Esophagus squamous epithelium (tissue), 5 donors: ENCODE data around the gene AP3D1. TPM values are rescaled to one million over a fixed set of nuclear protein-coding genes. Genes with fewer than 3 reads are reported as not detected.

ENCODE experiments used
- DNase-seq: peaks from one replicate; lab custom pipeline; 2025; lab: John Stamatoyannopoulos, UW
- H3K27ac ChIP-seq, 4 donors: fragments of 200-600 bp; sonication (generic); one replicate each; pipeline ENCODE4 v1.5.1; 2016 to 2019; ENCODE audit warnings: mild to moderate bottlenecking in 1 of 4
- H3K27me3 ChIP-seq, 4 donors: fragments of 200-600 bp; sonication (generic); 1 replicate in 3 of 4; 2 replicates in 1 of 4; pipeline versions ENCODE4 v1.5.1 to v1.6.0; 2017 to 2021; ENCODE audit warnings: antibody characterized with exemption in 1 of 4
- H3K36me3 ChIP-seq, 3 donors: fragments of 200-600 bp; sonication (generic); one replicate each; pipeline ENCODE4 v1.5.1; 2016 to 2019
- H3K4me1 ChIP-seq, 3 donors: fragments of 200-600 bp; sonication (generic); one replicate each; pipeline ENCODE4 v1.5.1; 2017 to 2019
- H3K4me3 ChIP-seq, 4 donors: fragments of 200-600 bp; sonication (generic); 1 replicate in 3 of 4; 2 replicates in 1 of 4; pipeline ENCODE4 v1.5.1; 2016 to 2019; ENCODE audit warnings: mild to moderate bottlenecking in 2 of 4, moderate library complexity in 1 of 4
- H3K9me3 ChIP-seq, 3 donors: fragments of 200-600 bp; sonication (generic); one replicate each; pipeline ENCODE4 v1.5.1; 2016 to 2019
- POLR2A ChIP-seq, 4 donors: fragments of 450-650 bp; IDR thresholded peaks; one replicate each; pipeline ENCODE4 v1.6.1; 2017; ENCODE audit warnings: antibody characterized with exemption in 4 of 4, mild to moderate bottlenecking in 4 of 4, moderate library complexity in 3 of 4
- WGBS, 2 donors: methylation state at CpG; one replicate each; pipeline ENCODE4 v1.1.5; 2018; 5-methylcytosine and 5-hydroxymethylcytosine counted together
- intact Hi-C: fragments of 100-400 bp; cut with DNase I; formaldehyde crosslinking; loops from one replicate; pipeline ENCODE4 v1.15.0; 2022
- total RNA-seq, 4 donors: library from RNA; depleted of rRNA; stranded (reverse); fragments of >200 nt; gene quantifications; one replicate each; pipeline ENCODE4 v1.1.0, GENCODE V29; 2016
- TF ChIP-seq, protein P1 (sequence below), 6 experiments: fragments of 450-650 bp in 4 of 6; fragments of 200-600 bp in 2 of 6; sonication (generic) in 2 of 6; IDR thresholded peaks; one replicate each; pipeline ENCODE4 v1.5.1; 2016 to 2019; ENCODE audit warnings: antibody characterized with exemption in 6 of 6, mild to moderate bottlenecking in 4 of 6, moderate library complexity in 4 of 6
- donor health status: DM: yes; HTN: yes; CAD: no.

The AP3D1 gene
- total RNA-seq, 4 donors from 2014 or later = 47.7 to 99.9 (median 71.8) TPM

DNA sequence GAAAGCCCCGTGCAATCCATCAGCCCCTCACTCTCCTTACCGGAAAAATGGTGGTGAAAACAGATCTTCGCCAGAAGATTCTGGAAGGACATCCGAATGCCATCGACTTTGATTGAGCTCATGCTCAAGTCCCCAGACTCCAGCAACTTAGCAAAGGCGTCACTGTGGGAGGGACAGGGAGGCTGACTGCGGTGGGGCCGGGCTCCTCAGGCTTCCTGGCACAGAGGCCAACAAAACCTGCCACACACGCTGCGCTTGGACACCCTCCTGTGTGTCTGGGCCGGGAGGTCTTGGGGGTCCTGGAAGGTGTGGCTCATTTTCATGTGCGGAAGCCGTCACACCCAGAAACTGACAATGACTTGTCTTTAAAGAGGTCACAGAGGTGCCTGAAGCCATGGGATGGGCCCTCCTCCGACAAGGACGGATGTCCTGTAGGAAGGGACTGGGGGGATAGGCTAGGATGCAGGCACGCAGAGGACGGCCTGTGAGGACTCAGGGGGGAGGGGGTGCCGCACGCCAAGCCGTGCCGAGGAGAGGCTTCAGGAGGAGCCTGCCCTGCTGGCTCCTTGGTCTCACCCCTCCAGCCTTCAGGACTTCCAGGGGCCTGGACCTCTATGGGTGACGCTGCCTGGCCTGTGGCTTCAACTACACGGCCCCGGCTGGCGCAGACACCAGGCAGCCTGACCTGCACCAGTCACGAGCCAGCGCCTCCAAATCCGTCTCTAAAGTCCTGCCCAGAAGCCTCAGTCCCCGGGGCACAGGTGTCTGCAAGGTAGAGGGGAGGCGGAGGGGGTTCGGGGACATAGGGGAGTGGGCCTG, 42.1 kb downstream of the AP3D1 start:
- Histone ChIP-seq H3K9me3 (peaks cover 0 to 15% (median 0%) of the 10 kb centered on the region in 3 donors), H3K27me3 (no peaks in the 10 kb centered on the region), H3K4me1 (no peaks in the 10 kb centered on the region), H3K36me3 (peaks cover 59 to 100% (median 63%) of the 10 kb centered on the region in 3 donors), H3K27ac (no peak overlapping the region), H3K4me3 (no peak overlapping the region)
- intact Hi-C loops = no loop called here
- DNase-seq = no peak
- WGBS, 2 donors = 87% methylated on average over 8 to 16 of the region's 31 CpGs
- no peak for TF ChIP-seq POLR2A (IDR thresholded peaks at IDR 0.05)
- TF ChIP-seq, protein P1, sequence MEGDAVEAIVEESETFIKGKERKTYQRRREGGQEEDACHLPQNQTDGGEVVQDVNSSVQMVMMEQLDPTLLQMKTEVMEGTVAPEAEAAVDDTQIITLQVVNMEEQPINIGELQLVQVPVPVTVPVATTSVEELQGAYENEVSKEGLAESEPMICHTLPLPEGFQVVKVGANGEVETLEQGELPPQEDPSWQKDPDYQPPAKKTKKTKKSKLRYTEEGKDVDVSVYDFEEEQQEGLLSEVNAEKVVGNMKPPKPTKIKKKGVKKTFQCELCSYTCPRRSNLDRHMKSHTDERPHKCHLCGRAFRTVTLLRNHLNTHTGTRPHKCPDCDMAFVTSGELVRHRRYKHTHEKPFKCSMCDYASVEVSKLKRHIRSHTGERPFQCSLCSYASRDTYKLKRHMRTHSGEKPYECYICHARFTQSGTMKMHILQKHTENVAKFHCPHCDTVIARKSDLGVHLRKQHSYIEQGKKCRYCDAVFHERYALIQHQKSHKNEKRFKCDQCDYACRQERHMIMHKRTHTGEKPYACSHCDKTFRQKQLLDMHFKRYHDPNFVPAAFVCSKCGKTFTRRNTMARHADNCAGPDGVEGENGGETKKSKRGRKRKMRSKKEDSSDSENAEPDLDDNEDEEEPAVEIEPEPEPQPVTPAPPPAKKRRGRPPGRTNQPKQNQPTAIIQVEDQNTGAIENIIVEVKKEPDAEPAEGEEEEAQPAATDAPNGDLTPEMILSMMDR (IDR thresholded peaks at IDR 0.05) = no peak

DNA sequence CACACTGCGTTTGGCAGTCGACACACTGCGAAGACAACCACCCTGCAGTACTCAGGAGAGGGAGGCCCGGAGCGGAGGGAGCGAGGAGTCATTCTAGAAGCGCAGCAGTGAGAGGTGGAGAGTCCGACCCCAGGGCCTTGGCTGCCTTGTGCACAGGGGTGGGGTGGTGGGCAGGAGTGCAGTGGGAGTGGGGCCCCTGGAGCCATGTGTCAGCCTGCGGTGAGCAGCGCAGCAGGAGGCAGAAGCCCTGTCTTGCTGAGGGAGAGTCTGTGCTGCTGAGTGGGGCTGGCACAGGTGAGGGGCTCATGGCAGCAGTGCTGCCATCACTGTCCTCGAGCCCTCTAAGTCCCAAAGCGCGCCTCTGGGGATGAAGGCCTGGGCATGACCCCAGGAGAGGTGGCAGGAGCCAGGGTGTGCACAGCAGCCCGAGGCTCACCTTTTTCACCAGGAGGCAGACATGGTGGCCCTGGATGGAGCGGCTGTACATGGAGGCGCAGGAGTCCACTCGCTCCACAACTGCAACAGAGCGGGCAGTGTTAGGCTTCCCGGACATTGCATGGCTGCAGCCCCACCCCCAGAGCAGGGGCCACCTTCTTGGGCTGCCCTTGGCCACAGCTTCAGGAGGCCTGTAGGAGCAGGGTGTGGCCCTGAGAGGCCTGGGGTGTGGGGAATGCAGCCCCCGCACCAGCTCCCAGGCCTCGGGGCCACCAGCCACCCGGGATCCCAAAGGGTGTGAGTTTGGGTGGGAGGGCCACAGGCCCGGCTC, 42.9 kb downstream of the AP3D1 start:
- H3K27ac ChIP-seq = no peak overlapping the region
- H3K4me1 ChIP-seq = no peaks in the 10 kb centered on the region
- H3K4me3 ChIP-seq = no peak overlapping the region
- peaks cover 51 to 100% (median 54%) of the 10 kb centered on the region in 3 donors for H3K36me3 ChIP-seq
- peaks cover 0 to 15% (median 0%) of the 10 kb centered on the region in 3 donors for H3K9me3 ChIP-seq
- no peaks in the 10 kb centered on the region for H3K27me3 ChIP-seq
- DNase-seq = no peak
- intact Hi-C loops = no loop called here
- 96 to 97% methylated on average over 7 to 9 of the region's 23 CpGs for WGBS, 2 donors
- TF ChIP-seq, protein P1 (IDR thresholded peaks at IDR 0.05) = no peak

DNA sequence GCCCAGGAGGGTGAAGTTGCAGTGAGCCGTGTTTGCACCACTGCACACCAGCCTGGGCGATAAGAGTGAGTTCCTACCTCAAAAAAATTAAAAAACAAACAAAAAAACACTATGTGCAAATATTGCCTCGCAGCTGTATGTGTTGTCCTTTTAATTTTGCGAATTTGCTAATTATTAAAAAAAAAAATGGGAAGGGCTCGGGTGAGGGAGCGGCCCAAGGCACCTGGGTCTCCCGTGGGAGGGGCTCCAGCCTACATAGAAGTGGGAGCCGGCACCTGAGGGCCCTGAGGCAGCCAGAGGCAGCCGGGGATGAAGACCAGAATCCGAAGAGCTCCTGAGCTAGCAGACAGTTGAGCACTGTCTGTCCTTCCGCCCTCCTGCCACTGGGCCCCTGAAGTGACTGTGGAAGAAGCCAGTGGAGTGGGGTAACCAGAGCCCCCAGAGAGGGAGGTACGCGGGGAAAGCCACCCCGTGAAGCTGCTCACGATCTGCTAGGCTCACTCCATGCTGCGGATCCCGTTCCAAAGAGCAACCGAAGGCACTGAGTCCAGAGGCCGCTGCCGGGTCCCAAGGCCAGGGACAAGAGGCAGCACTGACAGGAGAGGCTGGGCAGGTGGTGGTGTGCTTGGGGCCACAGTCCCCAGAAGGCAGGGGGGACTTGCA, 48.2 kb downstream of the AP3D1 start:
- Histone ChIP-seq H3K4me1 (peaks cover 0 to under 1% (median 0%) of the 10 kb centered on the region in 3 donors), H3K27ac (no peak overlapping the region), H3K27me3 (no peaks in the 10 kb centered on the region), H3K36me3 (peaks cover 29 to 94% (median 31%) of the 10 kb centered on the region in 3 donors), H3K4me3 (no peak overlapping the region), H3K9me3 (peaks cover 0 to 15% (median 0%) of the 10 kb centered on the region in 3 donors)
- TF ChIP-seq, protein P1 (IDR thresholded peaks at IDR 0.05) = no peak
- TF ChIP-seq POLR2A (IDR thresholded peaks at IDR 0.05) = no peak
- intact Hi-C loops = no loop called here
- WGBS, 2 donors = 79 to 82% methylated on average over 11 to 17 of the region's 20 CpGs
- DNase-seq = no peak

DNA sequence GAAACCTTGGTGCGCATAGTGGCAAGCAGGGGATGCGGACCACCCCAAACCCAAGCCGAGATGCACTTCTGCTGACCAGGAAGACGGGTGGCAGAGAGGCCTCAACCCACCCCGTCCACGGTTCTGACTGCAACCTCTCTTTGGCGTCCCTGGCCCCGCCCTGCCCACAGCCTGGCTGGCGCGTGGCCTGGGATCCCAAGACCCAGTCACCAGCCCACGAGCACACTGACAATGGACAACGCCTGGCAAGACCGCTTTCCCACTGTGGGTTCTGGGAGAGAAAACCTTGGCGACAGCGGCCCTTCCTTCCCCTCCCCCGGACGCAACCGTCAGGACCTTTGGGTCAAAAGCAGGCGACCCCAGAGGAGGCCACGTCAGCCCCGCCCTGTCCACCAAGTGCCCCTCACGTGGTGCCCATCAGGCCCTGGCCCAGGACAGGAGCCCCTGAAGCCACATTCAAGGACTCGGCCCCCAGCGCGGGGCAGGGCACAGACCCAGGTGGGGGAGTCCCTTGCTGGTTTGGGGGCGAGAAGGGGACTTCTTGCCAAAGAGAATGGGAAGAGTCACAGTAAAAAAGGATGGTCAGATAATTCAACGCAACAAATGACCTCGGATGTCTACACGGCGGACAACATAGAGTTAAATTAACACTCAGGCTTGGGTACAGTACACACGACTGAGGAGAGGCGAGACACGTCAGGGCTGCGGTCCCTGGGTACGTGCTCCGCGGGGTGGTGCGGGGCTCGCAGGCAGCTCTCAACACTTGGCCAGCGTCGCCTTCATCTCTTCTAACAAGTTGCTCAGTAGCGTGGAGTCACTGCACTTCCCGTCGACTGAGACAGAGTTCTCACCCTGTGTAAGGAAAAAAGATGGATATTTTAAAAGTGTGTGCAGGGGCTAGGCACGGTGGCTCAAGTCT, 49.7 kb downstream of the AP3D1 start:
- Histone ChIP-seq H3K9me3 (peaks cover 0 to 15% (median 0%) of the 10 kb centered on the region in 3 donors), H3K4me3 (no peak overlapping the region), H3K4me1 (peaks cover 9 to 15% (median 10%) of the 10 kb centered on the region in 3 donors), H3K27ac (no peak overlapping the region), H3K36me3 (peaks cover 24 to 79% (median 26%) of the 10 kb centered on the region in 3 donors), H3K27me3 (no peaks in the 10 kb centered on the region)
- WGBS, 2 donors = 82 to 89% methylated on average over 28 of the region's 45 CpGs
- intact Hi-C loops = no loop called here
- TF ChIP-seq POLR2A (IDR thresholded peaks at IDR 0.05) = no peak
- TF ChIP-seq, protein P1 (IDR thresholded peaks at IDR 0.05) = no peak
- no peak for DNase-seq
